GM12874 (cell line): ENCODE results near the gene HSPA2.

Experiments
- CTCF ChIP-seq: IDR thresholded peaks from 2 replicates; pipeline ENCODE4 v1.5.1; 2011; ENCODE audit warnings: low read depth, mild to moderate bottlenecking, control low read depth, low read length, moderate library complexity; ENCODE audit not compliant: insufficient read depth

Gene HSPA2

GRCh38 chr14:64502456-64502855 lies 38.1 kb upstream of the HSPA2 start:
- no peak for TF ChIP-seq CTCF

DNA sequence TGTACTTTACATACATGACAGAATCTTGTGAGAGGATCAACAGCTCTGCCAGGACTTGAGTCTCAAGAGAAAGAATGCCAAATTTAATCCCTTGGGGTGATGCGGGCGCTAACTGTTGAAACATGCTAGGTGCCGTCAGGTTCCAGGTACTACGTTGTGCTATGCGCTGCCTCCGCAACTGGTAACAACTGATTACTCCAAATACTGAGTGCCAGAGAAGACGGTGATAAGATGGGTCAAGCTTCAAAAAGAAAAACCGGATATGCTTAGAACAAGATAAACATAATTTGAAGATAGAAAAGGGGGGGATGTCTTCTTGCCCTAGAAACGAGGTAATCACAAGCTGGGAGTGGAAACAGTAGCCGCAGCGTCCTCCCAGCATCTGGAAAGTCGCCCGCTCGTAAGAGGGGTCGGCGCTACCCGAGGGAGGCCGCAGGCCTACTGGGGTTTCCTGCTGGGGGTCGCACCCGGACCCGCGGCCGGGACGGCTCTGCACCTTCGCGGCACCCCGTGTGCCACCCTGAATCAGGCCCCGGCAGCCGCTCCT lies 37.6 kb upstream of the HSPA2 start:
- TF ChIP-seq CTCF, result no peak

GRCh38 chr14:64503434-64504309 lies 36.9 kb upstream of the HSPA2 start, which contains the start of gene ZBTB25:
ZBTB25 (minus strand) TSS chr14:64503838; CDS start chr14:64490533, 13,305 bp downstream.
- TF ChIP-seq CTCF, result no peak

DNA sequence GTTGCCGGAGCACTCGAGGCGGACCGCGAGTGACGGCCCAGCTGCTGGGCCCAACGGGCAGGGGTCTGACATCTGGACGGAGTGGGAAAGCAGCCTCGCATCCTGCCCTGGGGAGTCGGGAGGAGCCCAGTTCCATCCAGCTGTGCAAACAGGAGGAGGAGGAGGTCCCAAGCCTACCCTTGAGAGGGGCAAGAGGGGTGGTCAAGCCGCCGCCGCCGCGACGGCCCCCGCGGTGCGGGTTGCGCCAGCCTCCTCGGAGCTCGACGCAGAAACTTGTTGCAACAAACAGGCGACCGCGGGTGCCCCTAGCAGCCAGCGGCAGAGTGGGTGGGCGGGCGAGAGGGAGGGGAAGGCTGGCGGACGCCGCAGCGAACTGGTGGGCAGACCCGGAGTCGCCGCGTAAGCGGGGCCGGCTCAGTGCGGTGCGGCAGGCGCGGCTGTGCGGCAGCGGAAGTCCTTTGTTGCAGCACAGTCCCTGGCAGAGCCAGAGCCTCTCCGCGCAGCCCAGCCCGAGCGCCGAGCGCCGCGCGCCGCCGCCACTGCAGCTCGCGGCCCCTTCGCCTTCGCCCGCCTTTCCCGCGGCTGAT lies 36.1 kb upstream of the HSPA2 start, which contains the start of gene ZBTB1:
Gene ZBTB1, plus strand, starts transcription at position 461 of the 587 bp plus-strand sequence. CDS start 16,735 bp downstream, outside the sequence.
- no peak for TF ChIP-seq CTCF

DNA sequence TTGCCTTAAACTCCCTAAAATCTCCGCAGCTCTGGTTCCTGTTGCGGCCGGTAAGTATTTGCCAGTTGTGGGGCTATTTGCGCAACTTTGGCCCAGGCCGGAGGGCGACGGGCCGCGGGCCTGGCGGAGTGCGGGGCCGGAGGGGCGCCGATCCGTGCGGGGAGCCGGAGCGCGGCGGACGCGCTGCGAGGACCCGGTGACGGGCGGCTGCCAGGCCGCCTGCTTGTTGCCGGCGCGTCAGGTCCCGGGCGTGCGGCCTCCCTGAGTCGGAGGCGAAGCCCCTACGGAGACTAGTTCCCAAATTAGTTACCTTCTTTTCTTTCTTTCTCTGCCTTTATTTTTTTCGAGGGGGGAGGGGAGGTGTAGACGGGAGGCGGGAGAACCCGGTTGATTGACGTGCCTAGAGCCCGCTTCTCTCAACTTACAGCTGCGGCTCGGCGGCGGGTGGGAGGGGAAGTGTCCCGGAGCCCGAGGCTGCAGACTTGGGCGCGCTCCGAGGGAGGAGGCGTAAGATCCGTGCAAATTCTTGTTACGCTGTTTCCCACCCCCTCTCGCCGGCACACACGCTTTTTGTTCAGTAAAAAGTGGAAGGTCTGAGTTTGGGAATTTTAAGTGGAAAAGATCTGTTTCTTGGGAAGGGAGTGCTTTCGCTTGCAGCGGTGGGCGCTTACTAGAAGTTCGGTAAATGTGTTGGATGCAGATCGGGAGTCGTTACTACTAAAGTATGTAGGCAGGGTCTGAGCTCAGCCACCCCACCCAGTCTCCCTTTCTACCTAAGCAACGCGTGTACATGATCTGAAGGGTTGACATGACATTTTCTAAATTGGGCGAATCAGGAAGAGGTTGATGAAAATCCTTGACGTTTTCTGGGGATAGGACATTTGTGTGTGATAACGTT lies 35.4 kb upstream of the HSPA2 start:
- no peak for TF ChIP-seq CTCF

- TF ChIP-seq CTCF, result no peak
Measured at GRCh38 chr14:64506721-64507120, 33.8 kb upstream of the HSPA2 start.
